H9 (cell line): Measurements from ENCODE around the gene AKAP1. TPM values are rescaled to one million over a fixed set of nuclear protein-coding genes. Genes with fewer than 3 reads are reported as not detected.

Experiments
- DNase-seq: peaks from one replicate; pipeline ENCODE4 v3.0.0-alpha.2; 2017
- H2AFZ ChIP-seq: one replicate; pipeline ENCODE4 v1.6.1; 2013; ENCODE audit warnings: mild to moderate bottlenecking, low read length, control low read depth, moderate library complexity
- H2AK5ac ChIP-seq: 2 replicates; pipeline ENCODE4 v1.6.1; 2013; ENCODE audit warnings: low read length, control low read depth, mixed read lengths; ENCODE audit not compliant: insufficient read length
- H2BK120ac ChIP-seq: one replicate; pipeline ENCODE4 v1.6.1; 2013; ENCODE audit warnings: low read depth, mild to moderate bottlenecking, low read length, control low read depth, inconsistent platforms; ENCODE audit not compliant: poor library complexity, severe bottlenecking
- H2BK12ac ChIP-seq: 2 replicates; pipeline ENCODE4 v1.6.1; 2013; ENCODE audit warnings: low read length, control low read depth, mixed read lengths, low read depth; ENCODE audit not compliant: insufficient read length
- H2BK15ac ChIP-seq: 2 replicates; pipeline ENCODE4 v1.6.1; 2013; ENCODE audit warnings: low read depth, low read length, control low read depth
- H2BK20ac ChIP-seq: one replicate; pipeline ENCODE4 v1.6.1; 2013; ENCODE audit warnings: low read depth, mild to moderate bottlenecking, low read length, control low read depth, inconsistent platforms; ENCODE audit not compliant: poor library complexity, severe bottlenecking
- H2BK5ac ChIP-seq: 2 replicates; pipeline ENCODE4 v1.6.1; 2013; ENCODE audit warnings: low read length, control low read depth, mixed read lengths; ENCODE audit not compliant: insufficient read length
- H3K14ac ChIP-seq: 2 replicates; pipeline ENCODE4 v1.6.1; 2013; ENCODE audit warnings: low read length, control low read depth; ENCODE audit not compliant: insufficient read depth
- H3K18ac ChIP-seq: 2 replicates; pipeline ENCODE4 v1.6.1; 2013; ENCODE audit warnings: low read depth, mild to moderate bottlenecking, mixed read lengths, low read length, control low read depth; ENCODE audit not compliant: insufficient read length
- H3K23ac ChIP-seq: 2 replicates; pipeline ENCODE4 v1.6.1; 2013; ENCODE audit warnings: low read length, control low read depth, mixed read lengths, low read depth; ENCODE audit not compliant: insufficient read length
- H3K23me2 ChIP-seq: 2 replicates; pipeline ENCODE4 v1.6.1; 2013; ENCODE audit warnings: low read depth, mild to moderate bottlenecking, mixed read lengths, low read length, control low read depth; ENCODE audit not compliant: insufficient read length, poor library complexity, severe bottlenecking
- H3K27ac ChIP-seq: 2 replicates; pipeline ENCODE4 v1.5.1; 2013; ENCODE audit warnings: low read length, control low read depth, mixed read lengths, low read depth; ENCODE audit not compliant: insufficient read length
- H3K27me3 ChIP-seq: 2 replicates; pipeline ENCODE4 v1.6.1; 2013; ENCODE audit warnings: low read length, control low read depth, inconsistent platforms; ENCODE audit not compliant: insufficient read depth
- H3K4ac ChIP-seq: 2 replicates; pipeline ENCODE4 v1.6.1; 2013; ENCODE audit warnings: low read depth, mild to moderate bottlenecking, control low read depth, inconsistent platforms, low read length, moderate library complexity
- H3K4me1 ChIP-seq: 2 replicates; pipeline ENCODE4 v1.6.1; 2013; ENCODE audit warnings: low read length, control low read depth, inconsistent platforms; ENCODE audit not compliant: insufficient read depth
- H3K4me2 ChIP-seq: 2 replicates; pipeline ENCODE4 v1.6.1; 2013; ENCODE audit warnings: low read length, control low read depth, mixed read lengths; ENCODE audit not compliant: insufficient read length, insufficient read depth
- H3K56ac ChIP-seq: 2 replicates; pipeline ENCODE4 v1.6.1; 2013; ENCODE audit warnings: low read depth, mild to moderate bottlenecking, mixed read lengths, low read length, control low read depth; ENCODE audit not compliant: insufficient read length
- H3K79me1 ChIP-seq: 2 replicates; pipeline ENCODE4 v1.6.1; 2013; ENCODE audit warnings: low read depth, mild to moderate bottlenecking, moderate library complexity, low read length, control low read depth, inconsistent platforms; ENCODE audit not compliant: insufficient read depth, poor library complexity, severe bottlenecking
- H3K79me2 ChIP-seq: 2 replicates; pipeline ENCODE4 v1.6.1; 2013; ENCODE audit warnings: low read length, control low read depth, inconsistent platforms; ENCODE audit not compliant: insufficient read depth
- H3K9ac ChIP-seq: 2 replicates; pipeline ENCODE4 v1.6.1; 2013; ENCODE audit warnings: low read length, control low read depth, mixed read lengths; ENCODE audit not compliant: insufficient read length; ENCODE audit errors: extremely low read depth
- H3K9me3 ChIP-seq: one replicate; pipeline ENCODE4 v1.6.1; 2013; ENCODE audit warnings: low read depth, low read length, inconsistent platforms; ENCODE audit not compliant: control insufficient read depth
- H3T11ph ChIP-seq: one replicate; pipeline ENCODE4 v1.6.1; 2013; ENCODE audit warnings: mild to moderate bottlenecking, low read length, control low read depth, inconsistent platforms
- H4K20me1 ChIP-seq: one replicate; pipeline ENCODE4 v1.6.1; 2013; ENCODE audit not compliant: control insufficient read depth, insufficient read length, insufficient read depth
- H4K5ac ChIP-seq: 2 replicates; pipeline ENCODE4 v1.6.1; 2013; ENCODE audit warnings: low read depth, mild to moderate bottlenecking, mixed read lengths, low read length, control low read depth; ENCODE audit not compliant: insufficient read length
- H4K8ac ChIP-seq: replicated peaks from 2 replicates; pipeline ENCODE4 v1.6.1; 2013; ENCODE audit warnings: low read length, control low read depth, mixed read lengths, low read depth; ENCODE audit not compliant: insufficient read length
- H4K91ac ChIP-seq: 2 replicates; pipeline ENCODE4 v1.6.1; 2013; ENCODE audit warnings: low read depth, mild to moderate bottlenecking, moderate library complexity, mixed read lengths, low read length, control low read depth; ENCODE audit not compliant: insufficient read length
- H3K27ac Mint-ChIP-seq, 3 experiments: 2 replicates in 2 of 3; 3 replicates in 1 of 3; pipeline ENCODE4 v1.8.0; 2020 to 2021; ENCODE audit warnings: mixed read lengths in 3 of 3, mild to moderate bottlenecking in 1 of 3, moderate library complexity in 1 of 3
- H3K27me3 Mint-ChIP-seq: 2 replicates; pipeline ENCODE4 v1.8.0; 2021; ENCODE audit warnings: low read depth, mild to moderate bottlenecking, moderate library complexity, mixed read lengths
- H3K36me3 Mint-ChIP-seq, 3 experiments: 2 replicates in 2 of 3; 3 replicates in 1 of 3; pipeline ENCODE4 v1.8.0; 2020 to 2021; ENCODE audit warnings: low read depth in 3 of 3, mixed read lengths in 3 of 3; ENCODE audit not compliant: insufficient read depth in 1 of 3
- H3K4me1 Mint-ChIP-seq, 2 experiments: 2 replicates each; pipeline ENCODE4 v1.8.0; 2020; ENCODE audit warnings: mixed read lengths in 2 of 2
- H3K4me3 Mint-ChIP-seq, 2 experiments: 2 replicates in 1 of 2; 3 replicates in 1 of 2; pipeline ENCODE4 v1.8.0; 2020 to 2021; ENCODE audit warnings: mild to moderate bottlenecking in 2 of 2, mixed read lengths in 2 of 2, moderate library complexity in 1 of 2
- H3K9me3 Mint-ChIP-seq, 2 experiments: 2 replicates in 1 of 2; 3 replicates in 1 of 2; pipeline ENCODE4 v1.8.0; 2020; ENCODE audit warnings: mild to moderate bottlenecking in 2 of 2, mixed read lengths in 2 of 2, moderate library complexity in 1 of 2
- WGBS: extraction: QIAGEN DNeasy Blood & Tissue Kit; methylation state at CpG from one replicate; pipeline ENCODE4 v1.1.7; 2013; ENCODE audit warnings: missing lambda C conversion rate, low lambda C conversion rate, mixed read lengths; ENCODE audit not compliant: insufficient read length; ENCODE audit errors: extremely low coverage; 5-methylcytosine and 5-hydroxymethylcytosine counted together
- total RNA-seq: library from RNA; stranded (reverse); gene quantifications from 2 replicates; pipeline ENCODE4 v1.2.1, GENCODE V29; 2021
- TF ChIP-seq, protein P1 (sequence below): fragments of 200-600 bp; sonication (generic); conservative IDR thresholded peaks from 3 replicates; pipeline ENCODE4 v1.8.0; 2021; ENCODE audit warnings: antibody characterized with exemption, mild to moderate bottlenecking

Gene AKAP1
- total RNA-seq, 1 experiment from 2014 or later, result 61.2 TPM

DNA sequence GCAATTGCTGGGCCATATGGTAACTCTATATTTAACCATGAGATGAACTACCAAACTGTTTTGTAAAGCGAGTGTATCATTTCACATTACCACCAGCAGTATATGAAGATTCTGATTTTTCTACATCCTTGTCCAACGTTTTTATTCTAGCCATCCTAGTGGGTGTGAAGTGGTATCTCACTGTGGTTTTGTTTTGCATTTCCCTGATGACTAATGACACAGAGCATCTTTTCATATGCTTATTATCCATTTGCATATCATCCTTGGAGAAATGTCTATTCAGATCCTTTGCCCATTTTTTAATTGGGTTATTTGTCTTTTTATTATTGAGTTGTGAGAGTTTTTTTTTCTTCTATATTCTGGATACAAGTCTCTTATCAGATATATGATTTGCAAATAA is 83.6 kb downstream of the AKAP1 start:
- no peak overlapping the region for H3K4me2 ChIP-seq
- Mint-ChIP-seq H3K4me1 (peaks cover 18 to 21% of the 10 kb centered on the region in 2 experiments), H3K4me3 (no peak overlapping the region), H3K27ac (no peak overlapping the region), H3K36me3 (0 out of 7 replicates have a peak, but pooled peaks cover 0 to 3% (median 0%) of the 10 kb centered on the region in 3 experiments), H3K9me3 (peaks cover 0 to 3% of the 10 kb centered on the region in 2 experiments; a peak in 1 of 5 replicates), H3K27me3 (peaks cover under 1% of the 10 kb centered on the region)
- H2BK120ac ChIP-seq, result no peak overlapping the region
- H4K91ac ChIP-seq, result no peak overlapping the region
- TF ChIP-seq, protein P1, sequence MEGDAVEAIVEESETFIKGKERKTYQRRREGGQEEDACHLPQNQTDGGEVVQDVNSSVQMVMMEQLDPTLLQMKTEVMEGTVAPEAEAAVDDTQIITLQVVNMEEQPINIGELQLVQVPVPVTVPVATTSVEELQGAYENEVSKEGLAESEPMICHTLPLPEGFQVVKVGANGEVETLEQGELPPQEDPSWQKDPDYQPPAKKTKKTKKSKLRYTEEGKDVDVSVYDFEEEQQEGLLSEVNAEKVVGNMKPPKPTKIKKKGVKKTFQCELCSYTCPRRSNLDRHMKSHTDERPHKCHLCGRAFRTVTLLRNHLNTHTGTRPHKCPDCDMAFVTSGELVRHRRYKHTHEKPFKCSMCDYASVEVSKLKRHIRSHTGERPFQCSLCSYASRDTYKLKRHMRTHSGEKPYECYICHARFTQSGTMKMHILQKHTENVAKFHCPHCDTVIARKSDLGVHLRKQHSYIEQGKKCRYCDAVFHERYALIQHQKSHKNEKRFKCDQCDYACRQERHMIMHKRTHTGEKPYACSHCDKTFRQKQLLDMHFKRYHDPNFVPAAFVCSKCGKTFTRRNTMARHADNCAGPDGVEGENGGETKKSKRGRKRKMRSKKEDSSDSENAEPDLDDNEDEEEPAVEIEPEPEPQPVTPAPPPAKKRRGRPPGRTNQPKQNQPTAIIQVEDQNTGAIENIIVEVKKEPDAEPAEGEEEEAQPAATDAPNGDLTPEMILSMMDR, result no peak
- no peak overlapping the region for H3K18ac ChIP-seq
- no peak overlapping the region for H2BK15ac ChIP-seq
- H3K14ac ChIP-seq, result no peak overlapping the region
- H3K27ac ChIP-seq, result no peak overlapping the region
- no peak overlapping the region for H3T11ph ChIP-seq
- H4K8ac ChIP-seq, result no peak overlapping the region
- H3K9me3 ChIP-seq, result no peaks in the 10 kb centered on the region
- H3K23me2 ChIP-seq, result no peaks in the 10 kb centered on the region
- H3K23ac ChIP-seq, result no peak overlapping the region
- no peak overlapping the region for H2AK5ac ChIP-seq
- no peak overlapping the region for H2BK5ac ChIP-seq
- H4K20me1 ChIP-seq, result no peaks in the 10 kb centered on the region
- no peak overlapping the region for H3K56ac ChIP-seq
- no peaks in the 10 kb centered on the region for H3K79me1 ChIP-seq
- H2BK12ac ChIP-seq, result no peak overlapping the region
- H2AFZ ChIP-seq, result no peak overlapping the region
- H3K27me3 ChIP-seq, result no peaks in the 10 kb centered on the region
- no peak overlapping the region for H3K9ac ChIP-seq
- WGBS, result no CpG with 5 or more reads among the region's 2 CpGs
- no peak overlapping the region for H4K5ac ChIP-seq
- H3K4ac ChIP-seq, result no peak overlapping the region
- H3K4me1 ChIP-seq, result peaks cover 2% of the 10 kb centered on the region; the same call in 1 of the 2 replicates
- H2BK20ac ChIP-seq, result no peak overlapping the region
- no peak for DNase-seq
- no peaks in the 10 kb centered on the region for H3K79me2 ChIP-seq
